BLaER1 treated with 17β-estradiol and CSF1 and Interleukin-3, amounts not matched to agents 10 nM and 100 nM (cell line): ENCODE results near the gene STYXL1.
A peak's percentile ranks its signal among the peaks of the same experiment; 100 is the strongest.
"Not testable (repeated sequence)": the region's sequence is repeated elsewhere in the genome, so short reads cannot be mapped to it uniquely, and the experiment has no call there.

ENCODE experiments used
- H3K27ac ChIP-seq, 11 experiments: shearing (Covaris generic); formaldehyde crosslinking; 2 replicates each; pipeline ENCODE4 v1.8.1; 2022
- H3K27me3 ChIP-seq, 11 experiments: shearing (Covaris generic); formaldehyde crosslinking; 2 replicates each; pipeline ENCODE4 v1.8.1; 2022
- H3K36me3 ChIP-seq, 11 experiments: shearing (Covaris generic); formaldehyde crosslinking; 2 replicates each; pipeline ENCODE4 v1.8.1; 2022
- H3K4me1 ChIP-seq, 10 experiments: shearing (Covaris generic); formaldehyde crosslinking; 2 replicates each; pipeline ENCODE4 v1.8.1; 2022
- H3K4me2 ChIP-seq, 11 experiments: shearing (Covaris generic); formaldehyde crosslinking; 2 replicates each; pipeline ENCODE4 v1.8.1; 2022
- H3K4me3 ChIP-seq, 10 experiments: shearing (Covaris generic); formaldehyde crosslinking; 2 replicates each; pipeline ENCODE4 v1.8.1; 2022
- H3K9ac ChIP-seq, 11 experiments: shearing (Covaris generic); formaldehyde crosslinking; 2 replicates each; pipeline ENCODE4 v1.8.1; 2022
- H3K9me3 ChIP-seq, 11 experiments: shearing (Covaris generic); formaldehyde crosslinking; replicated peaks in 1 of 11; 2 replicates each; pipeline ENCODE4 v1.8.1; 2022
- H4K20me1 ChIP-seq, 11 experiments: shearing (Covaris generic); formaldehyde crosslinking; 2 replicates each; pipeline ENCODE4 v1.8.1; 2022
- Cebpa-rat ChIP-seq, 11 experiments: shearing (Covaris generic); IDR thresholded peaks; 2 replicates each; pipeline ENCODE4 v1.8.1; 2022

STYXL1 gene

GRCh38 chr7:76023002-76023401 lies 24.8 kb downstream of the STYXL1 start:
- 0 out of 22 replicates have a peak overlapping the region, but pooled peaks of 1 of the 11 experiments have one; percentile 3 for H3K9ac ChIP-seq
- peak overlapping the region in 1 of 11 experiments; percentile 4; a peak in 3 of 22 replicates for H3K27ac ChIP-seq
- H3K9me3 ChIP-seq, result no peaks in the 10 kb centered on the region
- H3K4me3 ChIP-seq, result peak overlapping the region in 3 of 10 experiments; percentile 4 to 11 (median 10); a peak in 2 of 20 replicates
- peaks cover 0 to 10% (median 0%) of the 10 kb centered on the region in 11 experiments; a peak in 2 of 22 replicates for H4K20me1 ChIP-seq
- peak overlapping the region; percentile 19 to 89 (median 60); a peak in 21 of 22 replicates for H3K4me2 ChIP-seq
- peaks cover 18 to 50% (median 26%) of the 10 kb centered on the region in 10 experiments for H3K4me1 ChIP-seq
- no peaks in the 10 kb centered on the region for H3K27me3 ChIP-seq
- H3K36me3 ChIP-seq, result peaks cover 52 to 88% (median 72%) of the 10 kb centered on the region in 11 experiments
- no peak for TF ChIP-seq Cebpa-rat (IDR thresholded peaks at IDR 0.05)

DNA sequence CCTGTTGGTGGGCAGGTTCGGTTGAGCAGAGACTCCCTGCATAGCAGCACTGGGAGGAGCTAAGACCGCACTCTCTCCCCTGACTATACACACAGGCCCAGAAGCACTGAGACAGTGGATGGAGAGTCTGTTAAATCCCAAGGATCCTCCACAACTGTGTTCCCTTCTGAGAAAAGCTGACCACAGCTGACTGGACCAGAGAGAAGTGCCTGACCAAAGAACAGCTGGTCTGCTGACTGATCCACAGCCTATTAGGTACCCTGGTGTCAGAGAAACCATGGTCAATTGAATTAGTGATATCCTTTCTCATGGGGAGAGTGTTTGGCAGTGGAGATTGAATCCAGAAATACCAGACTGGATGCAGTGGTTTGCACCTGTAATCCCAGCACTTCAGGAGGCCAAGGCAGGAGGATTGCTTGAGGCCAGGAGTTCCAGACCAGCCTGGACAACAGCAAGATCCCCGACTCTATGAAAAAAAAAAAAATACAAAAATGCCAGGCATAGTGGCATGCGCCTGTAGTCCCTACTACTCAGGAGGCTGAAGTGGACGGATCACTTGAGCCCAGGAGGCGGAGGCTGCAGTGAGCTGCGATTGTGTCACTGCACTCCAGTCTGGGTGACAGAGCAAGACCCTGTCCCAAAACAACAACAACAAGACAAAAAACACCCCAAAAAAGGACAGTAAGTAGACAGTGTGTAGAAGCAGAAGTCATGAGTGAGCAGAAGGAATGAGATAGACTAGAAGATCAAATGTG lies 25.6 kb downstream of the STYXL1 start:
- Histone ChIP-seq H3K27ac (peak overlapping the region in 2 of 11 experiments; percentile 3 to 4; a peak in 1 of 22 replicates), H3K36me3 (peaks cover 45 to 88% (median 72%) of the 10 kb centered on the region in 11 experiments), H3K9me3 (no peaks in the 10 kb centered on the region), H3K9ac (peak overlapping the region in 2 of 11 experiments; percentile 3 to 35; a peak in 1 of 22 replicates), H4K20me1 (peaks cover 0 to 8% (median 0%) of the 10 kb centered on the region in 11 experiments; a peak in 3 of 22 replicates), H3K4me1 (peaks cover 18 to 50% (median 26%) of the 10 kb centered on the region in 10 experiments), H3K27me3 (no peaks in the 10 kb centered on the region), H3K4me3 (peak overlapping the region in 3 of 10 experiments; percentile 4 to 11 (median 10); a peak in 2 of 20 replicates), H3K4me2 (peak overlapping the region; percentile 19 to 89 (median 60); a peak in 19 of 22 replicates)
- TF ChIP-seq Cebpa-rat (IDR thresholded peaks at IDR 0.05), result no peak

DNA sequence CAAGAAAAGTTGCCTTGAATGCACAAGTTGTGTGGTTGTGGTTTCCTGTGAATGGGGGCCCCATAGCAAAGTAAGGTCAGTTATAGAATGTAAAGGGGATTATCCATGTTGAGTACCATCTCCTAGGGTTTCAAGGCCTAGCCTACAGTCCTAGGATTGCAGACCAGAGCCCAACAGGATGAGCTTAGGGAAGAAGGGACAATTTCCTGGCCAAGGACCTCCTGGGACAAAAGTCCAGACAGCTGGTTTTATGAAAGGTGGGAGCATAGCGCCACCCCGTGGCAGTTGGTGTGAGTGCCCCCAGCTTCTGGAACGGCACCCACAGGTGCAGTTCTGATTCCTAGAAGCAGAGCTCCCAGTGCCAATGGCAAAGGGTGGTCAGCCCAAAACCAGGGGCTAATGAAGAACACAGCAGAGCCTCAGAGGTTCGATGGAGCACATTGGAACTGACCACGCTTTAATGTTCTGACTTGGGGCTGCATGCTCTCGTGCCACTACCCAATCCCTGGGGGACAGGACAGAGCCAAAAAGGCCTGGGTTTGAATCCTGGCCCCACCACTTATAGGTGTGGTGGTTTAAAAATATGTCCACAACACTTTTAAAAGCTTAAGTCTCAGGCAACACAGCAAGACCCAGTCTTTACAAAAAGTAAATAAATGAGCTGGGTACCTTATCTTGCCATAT lies 27.6 kb downstream of the STYXL1 start:
- no peak overlapping the region for H3K27ac ChIP-seq
- H3K36me3 ChIP-seq, result peaks cover 34 to 84% (median 74%) of the 10 kb centered on the region in 11 experiments
- H3K9ac ChIP-seq, result peak overlapping the region in 2 of 11 experiments; percentile 34 to 37; a peak in 1 of 22 replicates
- H4K20me1 ChIP-seq, result peaks cover 0 to 8% (median 0%) of the 10 kb centered on the region in 11 experiments; a peak in 3 of 22 replicates
- H3K4me3 ChIP-seq, result no peak overlapping the region
- H3K9me3 ChIP-seq, result peaks cover 0 to 7% (median 4%) of the 10 kb centered on the region in 11 experiments; a peak in 3 of 22 replicates
- H3K4me2 ChIP-seq, result peak overlapping the region; percentile 4 to 89 (median 43); a peak in 18 of 22 replicates
- H3K4me1 ChIP-seq, result peaks cover 18 to 50% (median 26%) of the 10 kb centered on the region in 10 experiments
- TF ChIP-seq Cebpa-rat (IDR thresholded peaks at IDR 0.05), result no peak
- no peaks in the 10 kb centered on the region for H3K27me3 ChIP-seq

GRCh38 chr7:76018520-76018919 lies 29.3 kb downstream of the STYXL1 start:
- Histone ChIP-seq H3K4me1 (peaks cover 18 to 42% (median 25%) of the 10 kb centered on the region in 10 experiments), H3K36me3 (peaks cover 26 to 84% (median 74%) of the 10 kb centered on the region in 11 experiments), H4K20me1 (peaks cover 0 to 15% (median 0%) of the 10 kb centered on the region in 11 experiments; a peak in 4 of 22 replicates)
- H3K4me2 ChIP-seq, H3K27ac ChIP-seq, H3K4me3 ChIP-seq, H3K9ac ChIP-seq, H3K9me3 ChIP-seq, H3K27me3 ChIP-seq: not testable (repeated sequence)

DNA sequence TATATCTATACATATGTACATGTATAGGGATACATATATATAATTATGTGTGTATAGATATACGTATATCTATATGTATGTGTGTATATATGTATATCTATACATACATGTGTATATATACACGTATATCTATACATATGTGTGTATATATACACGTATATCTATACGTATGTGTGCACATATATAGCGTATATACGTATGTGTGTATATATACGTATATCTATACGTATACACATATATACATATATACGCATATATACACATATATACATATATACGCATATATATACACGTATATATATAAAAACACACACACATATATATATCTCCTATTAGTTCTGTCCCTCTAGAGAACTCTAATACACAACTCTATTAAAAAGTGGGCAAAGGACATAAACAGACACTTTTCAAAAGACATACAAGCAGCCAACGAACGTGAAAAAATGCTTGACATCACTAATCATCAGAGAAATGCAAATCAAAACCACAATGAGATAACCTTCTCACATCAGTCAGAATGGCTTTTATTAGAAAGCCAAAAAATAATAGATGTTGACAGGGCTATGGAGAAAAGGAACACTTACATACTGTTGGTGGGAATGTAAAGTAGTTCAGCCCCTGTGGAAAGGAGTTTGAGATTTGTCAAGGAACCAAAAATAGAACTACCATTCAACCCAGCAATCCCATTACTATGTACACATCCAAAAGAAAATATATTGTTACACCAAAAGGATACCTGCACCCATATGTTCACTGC lies 31.4 kb downstream of the STYXL1 start:
- H3K4me3 ChIP-seq, result no peak overlapping the region
- H3K9me3 ChIP-seq, result peaks cover 0 to 7% (median 4%) of the 10 kb centered on the region in 11 experiments; a peak in 3 of 22 replicates
- H3K27ac ChIP-seq, result no peak overlapping the region
- H3K4me1 ChIP-seq, result peaks cover 24 to 35% (median 27%) of the 10 kb centered on the region in 10 experiments
- no peak overlapping the region for H3K4me2 ChIP-seq
- H3K36me3 ChIP-seq, result peaks cover 16 to 90% (median 73%) of the 10 kb centered on the region in 11 experiments
- H3K9ac ChIP-seq, result no peak overlapping the region
- peaks cover 0 to 25% (median 9%) of the 10 kb centered on the region in 11 experiments; a peak in 10 of 22 replicates for H4K20me1 ChIP-seq
- no peaks in the 10 kb centered on the region for H3K27me3 ChIP-seq
- no peak for TF ChIP-seq Cebpa-rat (IDR thresholded peaks at IDR 0.05)

- H3K36me3 ChIP-seq, result peaks cover 6 to 58% (median 34%) of the 10 kb centered on the region in 11 experiments; a peak in 20 of 22 replicates
- no peak overlapping the region for H3K4me3 ChIP-seq
- TF ChIP-seq Cebpa-rat (IDR thresholded peaks at IDR 0.05), result no peak
- H3K4me2 ChIP-seq, result peak overlapping the region; percentile 63 to 94 (median 89)
- H3K27ac ChIP-seq, result peak overlapping the region in 8 of 11 experiments; percentile 3 to 73 (median 50); a peak in 18 of 22 replicates
- peaks cover 0 to 7% (median 4%) of the 10 kb centered on the region in 11 experiments; a peak in 3 of 22 replicates for H3K9me3 ChIP-seq
- peak overlapping the region in 8 of 11 experiments; percentile 9 to 60 (median 28); a peak in 14 of 22 replicates for H3K9ac ChIP-seq
- H3K4me1 ChIP-seq, result peaks cover 52 to 59% (median 57%) of the 10 kb centered on the region in 10 experiments
- H4K20me1 ChIP-seq, result peaks cover 21 to 72% (median 51%) of the 10 kb centered on the region in 11 experiments; a peak in 19 of 22 replicates
- H3K27me3 ChIP-seq, result peaks cover 0 to 9% (median 0%) of the 10 kb centered on the region in 11 experiments; a peak in 1 of 22 replicates
Observed at GRCh38 chr7:76011442-76011861, 36.3 kb downstream of the STYXL1 start.

GRCh38 chr7:76009672-76010600 lies 37.9 kb downstream of the STYXL1 start:
- TF ChIP-seq Cebpa-rat (IDR thresholded peaks at IDR 0.05), result no peak
- peaks cover 0 to 9% (median 0%) of the 10 kb centered on the region in 11 experiments; a peak in 1 of 22 replicates for H3K27me3 ChIP-seq
- H3K9me3 ChIP-seq, result no peaks in the 10 kb centered on the region
- H4K20me1 ChIP-seq, result peaks cover 29 to 85% (median 51%) of the 10 kb centered on the region in 11 experiments; a peak in 19 of 22 replicates
- H3K36me3 ChIP-seq, result peaks cover 5 to 59% (median 32%) of the 10 kb centered on the region in 11 experiments; a peak in 20 of 22 replicates
- peak overlapping the region; percentile 34 to 67 (median 56); a peak in 20 of 22 replicates for H3K9ac ChIP-seq
- peak overlapping the region; percentile 35 to 76 (median 62); a peak in 21 of 22 replicates for H3K27ac ChIP-seq
- H3K4me3 ChIP-seq, result peak overlapping the region in 7 of 10 experiments; percentile 0 to 46 (median 18); a peak in 8 of 20 replicates
- peaks cover 52 to 59% (median 57%) of the 10 kb centered on the region in 10 experiments for H3K4me1 ChIP-seq
- H3K4me2 ChIP-seq, result peak overlapping the region; percentile 63 to 94 (median 89)
